Left ventricle myocardium inferior (tissue), 1 donor: ENCODE measurements around the gene TSPAN10. TPM values are rescaled to one million over a fixed set of nuclear protein-coding genes. Genes with fewer than 3 reads are reported as not detected.

Source experiments
- DNase-seq: peaks from one replicate; pipeline ENCODE4 v3.0.0-alpha.2; 2020
- H3K27ac ChIP-seq: fragments of 200-600 bp; replicated peaks from 2 replicates; pipeline ENCODE4 v1.8.0; 2021
- H3K27me3 ChIP-seq: fragments of 200-600 bp; 2 replicates; pipeline ENCODE4 v1.8.0; 2021; ENCODE audit warnings: low read depth
- H3K36me3 ChIP-seq: fragments of 200-600 bp; 2 replicates; pipeline ENCODE4 v1.8.0; 2021
- H3K4me1 ChIP-seq: fragments of 200-600 bp; 2 replicates; pipeline ENCODE4 v1.8.0; 2021
- H3K4me3 ChIP-seq: fragments of 200-600 bp; 2 replicates; pipeline ENCODE4 v1.8.0; 2021; ENCODE audit warnings: mild to moderate bottlenecking, moderate library complexity
- H3K9me3 ChIP-seq: fragments of 200-600 bp; replicated peaks from 2 replicates; pipeline ENCODE4 v1.8.0; 2021
- intact Hi-C: fragments of 100-400 bp; cut with micrococcal nuclease; formaldehyde crosslinking; loops from one replicate; pipeline ENCODE4 v1.11.0; 2022
- total RNA-seq: library from RNA; stranded (reverse); fragmentation: NEBNext Ultra II Directional; extraction: Animal tissue kit (Norgen Biotek cat#: 25700); gene quantifications from one replicate; pipeline ENCODE4 v1.2.1, GENCODE V29; 2021
- TF ChIP-seq, protein P1 (sequence below): fragments of 200-600 bp; IDR thresholded peaks from 2 replicates; pipeline ENCODE4 v1.8.0; 2021; ENCODE audit warnings: antibody characterized with exemption, mild to moderate bottlenecking, borderline replicate concordance
- donor health status: DM: no; HTN: yes; CAD: no; lungs with severe emphysema.

TSPAN10 gene
- total RNA-seq, 1 donor from 2014 or later = 0.30 TPM

- H3K4me1 ChIP-seq = peaks cover 34% of the 10 kb centered on the region
- TF ChIP-seq, protein P1, sequence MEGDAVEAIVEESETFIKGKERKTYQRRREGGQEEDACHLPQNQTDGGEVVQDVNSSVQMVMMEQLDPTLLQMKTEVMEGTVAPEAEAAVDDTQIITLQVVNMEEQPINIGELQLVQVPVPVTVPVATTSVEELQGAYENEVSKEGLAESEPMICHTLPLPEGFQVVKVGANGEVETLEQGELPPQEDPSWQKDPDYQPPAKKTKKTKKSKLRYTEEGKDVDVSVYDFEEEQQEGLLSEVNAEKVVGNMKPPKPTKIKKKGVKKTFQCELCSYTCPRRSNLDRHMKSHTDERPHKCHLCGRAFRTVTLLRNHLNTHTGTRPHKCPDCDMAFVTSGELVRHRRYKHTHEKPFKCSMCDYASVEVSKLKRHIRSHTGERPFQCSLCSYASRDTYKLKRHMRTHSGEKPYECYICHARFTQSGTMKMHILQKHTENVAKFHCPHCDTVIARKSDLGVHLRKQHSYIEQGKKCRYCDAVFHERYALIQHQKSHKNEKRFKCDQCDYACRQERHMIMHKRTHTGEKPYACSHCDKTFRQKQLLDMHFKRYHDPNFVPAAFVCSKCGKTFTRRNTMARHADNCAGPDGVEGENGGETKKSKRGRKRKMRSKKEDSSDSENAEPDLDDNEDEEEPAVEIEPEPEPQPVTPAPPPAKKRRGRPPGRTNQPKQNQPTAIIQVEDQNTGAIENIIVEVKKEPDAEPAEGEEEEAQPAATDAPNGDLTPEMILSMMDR = no peak
- peak overlapping the region; percentile 95 for H3K4me3 ChIP-seq
- H3K27me3 ChIP-seq = no peaks in the 10 kb centered on the region
- H3K36me3 ChIP-seq = peaks cover 30% of the 10 kb centered on the region
- intact Hi-C loops = no loop called here
- H3K9me3 ChIP-seq = no peaks in the 10 kb centered on the region
- no peak for DNase-seq
- H3K27ac ChIP-seq = peak overlapping the region; percentile 90
Measured at GRCh38 chr17:81666092-81666341, 29.0 kb downstream of the TSPAN10 start.

DNA sequence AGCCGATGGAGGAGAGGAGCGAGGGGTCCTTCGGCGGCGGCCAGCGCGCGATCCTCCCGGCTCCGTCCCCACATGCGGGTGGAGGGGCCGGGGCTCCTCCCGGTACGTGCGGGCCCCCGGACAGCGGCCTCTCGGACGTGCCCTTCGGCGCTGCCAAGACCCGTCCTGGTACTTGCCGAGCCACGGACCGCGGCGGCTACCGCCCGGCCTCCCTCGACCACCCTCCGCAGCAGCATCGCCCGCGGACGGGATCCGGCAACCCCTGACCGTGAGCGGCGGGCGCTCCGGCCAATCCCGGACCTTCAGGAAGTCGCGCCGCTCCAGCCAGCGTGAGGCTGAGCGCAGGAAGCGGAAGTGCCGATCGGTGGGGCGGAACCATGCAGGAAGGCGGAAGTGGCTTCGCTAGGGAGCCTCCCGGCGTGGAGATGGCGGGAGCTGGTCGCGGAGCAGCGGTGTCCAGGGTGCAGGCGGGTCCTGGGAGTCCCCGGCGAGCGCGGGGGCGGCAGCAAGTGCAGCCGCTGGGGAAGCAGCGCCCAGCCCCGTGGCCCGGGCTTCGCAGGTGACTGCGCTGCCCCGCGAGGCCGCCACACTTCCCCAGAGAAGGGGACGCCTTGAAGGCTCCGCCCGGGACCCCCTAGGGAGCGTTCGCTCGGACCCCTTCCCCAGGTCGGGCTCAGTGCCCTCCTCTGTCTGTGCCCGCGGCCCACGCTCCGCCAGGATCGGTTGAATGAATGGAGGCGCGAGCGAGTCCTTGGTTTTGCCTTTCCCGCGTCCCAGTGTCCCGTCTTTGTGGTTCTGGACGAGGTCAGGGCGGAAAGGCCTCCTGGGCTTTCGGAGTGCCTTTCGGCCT, 29.6 kb downstream of the TSPAN10 start, which contains the start of the genes CCDC137 and OXLD1:
CCDC137 (plus strand) TSS at position 396 of the 850 bp plus-strand sequence; CDS start at position 426, 30 bp downstream.
OXLD1 (minus strand) TSS at position 264 of the 850 bp plus-strand sequence; CDS start at position 236, 28 bp downstream.
- peak within 1 kb of the TSS; percentile 95 for H3K4me3 ChIP-seq
- intact Hi-C loops = no loop called here
- TF ChIP-seq, protein P1 = no peak
- peak; percentile 98 for DNase-seq
- no peaks in the 10 kb centered on the region for H3K9me3 ChIP-seq
- peaks cover 35% of the 10 kb centered on the region for H3K36me3 ChIP-seq
- H3K27ac ChIP-seq = peak within 1 kb of the TSS; percentile 90
- H3K27me3 ChIP-seq = no peaks in the 10 kb centered on the region
- peaks cover 34% of the 10 kb centered on the region for H3K4me1 ChIP-seq

DNA sequence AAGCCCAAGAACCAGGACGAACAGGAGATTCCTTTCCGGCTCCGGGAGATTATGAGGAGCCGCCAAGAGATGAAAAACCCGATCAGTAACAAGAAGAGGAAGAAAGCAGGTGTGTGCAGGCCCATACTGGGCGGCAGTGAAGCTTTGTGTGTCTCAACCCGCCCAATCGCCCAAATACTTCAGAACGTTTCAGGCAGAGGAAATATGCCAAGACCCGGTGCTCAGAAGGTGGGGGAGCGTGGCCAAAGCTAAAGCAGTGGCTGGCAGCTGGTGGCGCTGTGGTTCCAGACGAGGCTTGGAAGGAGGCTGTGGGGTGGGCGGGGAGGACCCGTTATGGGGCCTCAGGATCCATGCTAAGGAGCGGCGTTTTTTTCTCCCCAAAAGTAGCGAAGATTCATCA, 30.8 kb downstream of the TSPAN10 start:
- Histone ChIP-seq H3K27me3 (no peaks in the 10 kb centered on the region), H3K27ac (no peak overlapping the region), H3K4me3 (peak overlapping the region; percentile 95), H3K36me3 (peaks cover 47% of the 10 kb centered on the region), H3K9me3 (no peaks in the 10 kb centered on the region), H3K4me1 (peaks cover 34% of the 10 kb centered on the region)
- TF ChIP-seq, protein P1 = no peak
- no peak for DNase-seq
- intact Hi-C loops = no loop called here

DNA sequence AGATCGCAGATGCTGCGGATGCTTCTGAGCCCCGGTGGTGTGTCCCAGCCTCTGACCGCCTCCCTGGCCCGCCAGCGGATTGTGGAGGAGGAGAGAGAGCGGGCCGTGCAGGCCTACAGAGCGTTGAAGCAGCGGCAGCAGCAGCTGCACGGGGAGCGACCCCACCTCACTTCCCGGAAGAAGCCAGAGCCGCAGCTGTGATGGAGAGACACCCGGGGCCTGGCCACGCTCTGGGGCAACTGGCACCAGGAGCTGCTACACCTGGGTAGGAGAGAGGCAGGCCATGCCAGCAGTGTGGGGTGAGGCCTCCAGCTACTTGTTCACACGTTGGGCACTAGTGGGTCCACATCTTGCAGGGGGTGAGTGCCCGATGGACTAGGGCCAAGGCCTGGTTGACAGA, 35.5 kb downstream of the TSPAN10 start:
- Histone ChIP-seq H3K36me3 (peaks cover 55% of the 10 kb centered on the region), H3K9me3 (no peaks in the 10 kb centered on the region), H3K4me3 (no peak overlapping the region), H3K27me3 (no peaks in the 10 kb centered on the region), H3K27ac (no peak overlapping the region), H3K4me1 (peaks cover 10% of the 10 kb centered on the region)
- DNase-seq = no peak
- intact Hi-C loops = no loop called here
- TF ChIP-seq, protein P1 = no peak

- intact Hi-C loops = no loop called here
- no peaks in the 10 kb centered on the region for H3K27me3 ChIP-seq
- TF ChIP-seq, protein P1 = no peak
- no peak overlapping the region for H3K4me3 ChIP-seq
- H3K9me3 ChIP-seq = no peaks in the 10 kb centered on the region
- peaks cover 55% of the 10 kb centered on the region for H3K36me3 ChIP-seq
- no peak for DNase-seq
- peaks cover 5% of the 10 kb centered on the region for H3K4me1 ChIP-seq
- H3K27ac ChIP-seq = no peak overlapping the region
Measured at GRCh38 chr17:81672954-81673353, 36.0 kb downstream of the TSPAN10 start.
